HG03064 (cell line): ENCODE data around the gene MT1M.
"Not testable (repeated sequence)": the region's sequence is repeated elsewhere in the genome, so short reads cannot be mapped to it uniquely, and the experiment has no call there.

Experiments used
- ATAC-seq: cut with Tn5 transposase; IDR thresholded peaks from one replicate; pipeline ENCODE4 v1.9.1; 2021; ENCODE audit warnings: low read depth; ENCODE audit not compliant: unreplicated experiment

MT1M gene

DNA sequence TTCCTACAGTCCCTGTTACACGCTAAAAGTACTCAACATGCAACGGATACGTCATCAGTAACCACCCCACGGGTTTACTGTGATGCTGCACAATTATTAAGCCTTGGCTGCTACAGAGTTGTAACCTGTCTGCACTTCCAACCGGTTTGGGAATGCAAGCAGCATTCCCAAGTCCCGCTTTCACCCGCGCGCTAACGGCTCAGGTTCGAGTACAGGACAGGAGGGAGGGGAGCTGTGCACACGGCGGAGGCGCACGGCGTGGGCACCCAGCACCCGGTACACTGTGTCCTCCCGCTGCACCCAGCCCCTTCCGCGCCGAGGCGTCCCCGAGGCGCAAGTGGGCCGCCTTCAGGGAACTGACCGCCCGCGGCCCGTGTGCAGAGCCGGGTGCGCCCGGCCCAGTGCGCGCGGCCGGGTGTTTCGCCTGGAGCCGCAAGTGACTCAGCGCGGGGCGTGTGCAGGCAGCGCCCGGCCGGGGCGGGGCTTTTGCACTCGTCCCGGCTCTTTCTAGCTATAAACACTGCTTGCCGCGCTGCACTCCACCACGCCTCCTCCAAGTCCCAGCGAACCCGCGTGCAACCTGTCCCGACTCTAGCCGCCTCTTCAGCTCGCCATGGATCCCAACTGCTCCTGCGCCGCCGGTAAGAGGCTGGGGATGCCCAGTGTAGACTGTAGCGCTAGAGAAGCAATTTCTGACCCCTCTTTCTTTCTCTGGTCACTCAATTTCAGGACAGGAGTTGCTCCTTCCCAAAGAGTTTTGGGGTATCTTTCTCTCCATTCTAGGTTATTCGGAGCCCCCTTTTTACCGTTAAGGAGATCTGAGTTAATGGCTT, 24.2 kb upstream of the MT1M start, which contains the start of gene MT2A:
MT2A (plus strand) TSS at position 542 of the 833 bp plus-strand sequence; CDS start at position 614, 72 bp downstream.
- peak; percentile 81 for ATAC-seq

GRCh38 chr16:56608876-56609462, 23.5 kb upstream of the MT1M start:
- ATAC-seq = no peak

DNA sequence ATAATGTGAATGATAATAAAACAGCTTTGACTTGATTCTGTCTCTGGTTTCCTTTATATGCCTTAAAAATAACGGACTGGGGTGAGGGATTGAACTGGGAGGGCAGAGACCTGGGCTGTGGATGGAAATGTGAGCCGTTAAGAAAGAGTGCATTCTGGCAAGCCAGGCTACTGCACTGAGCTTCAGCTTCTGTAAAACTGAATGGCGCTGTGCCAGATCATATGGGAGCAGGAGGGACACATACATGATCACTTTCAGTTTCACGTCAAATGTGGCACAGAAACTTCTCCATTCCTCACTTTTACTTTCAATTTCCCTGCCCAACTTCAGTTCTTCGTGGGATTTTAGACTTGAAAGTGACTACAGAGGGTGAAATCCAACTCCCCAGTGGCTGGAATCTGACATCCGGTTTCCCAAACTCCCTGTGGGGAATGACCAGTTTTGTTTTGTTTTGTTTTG, 23.0 kb upstream of the MT1M start:
- no peak for ATAC-seq

DNA sequence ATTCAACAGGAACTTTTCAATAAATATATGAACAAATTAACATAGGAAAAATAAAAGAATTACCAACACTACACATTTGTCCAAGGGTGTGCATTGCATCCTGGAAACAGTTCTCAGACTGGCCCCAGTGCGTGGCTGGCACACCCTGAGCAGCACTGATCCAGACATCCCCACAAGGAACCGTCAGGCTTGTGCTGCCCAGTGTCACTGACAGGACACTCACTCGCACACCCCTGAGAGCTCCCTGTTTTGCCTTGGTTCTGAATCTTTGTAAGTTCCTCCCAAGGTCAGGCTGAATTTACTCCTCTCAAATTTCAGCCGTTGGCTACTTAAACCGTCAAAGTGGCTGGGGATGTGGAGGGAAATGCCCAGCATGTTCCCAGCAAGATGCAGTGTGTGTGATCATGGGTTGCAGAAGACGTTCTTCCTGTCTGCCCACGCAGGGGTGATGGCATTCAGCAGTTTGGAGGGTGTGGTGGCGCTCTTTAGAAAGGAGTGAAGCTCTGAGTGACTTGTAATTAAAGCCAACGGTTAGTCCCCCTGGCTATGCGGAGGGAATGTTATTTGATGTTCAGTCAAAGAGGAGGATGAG, 22.3 kb upstream of the MT1M start:
- ATAC-seq = no peak

DNA sequence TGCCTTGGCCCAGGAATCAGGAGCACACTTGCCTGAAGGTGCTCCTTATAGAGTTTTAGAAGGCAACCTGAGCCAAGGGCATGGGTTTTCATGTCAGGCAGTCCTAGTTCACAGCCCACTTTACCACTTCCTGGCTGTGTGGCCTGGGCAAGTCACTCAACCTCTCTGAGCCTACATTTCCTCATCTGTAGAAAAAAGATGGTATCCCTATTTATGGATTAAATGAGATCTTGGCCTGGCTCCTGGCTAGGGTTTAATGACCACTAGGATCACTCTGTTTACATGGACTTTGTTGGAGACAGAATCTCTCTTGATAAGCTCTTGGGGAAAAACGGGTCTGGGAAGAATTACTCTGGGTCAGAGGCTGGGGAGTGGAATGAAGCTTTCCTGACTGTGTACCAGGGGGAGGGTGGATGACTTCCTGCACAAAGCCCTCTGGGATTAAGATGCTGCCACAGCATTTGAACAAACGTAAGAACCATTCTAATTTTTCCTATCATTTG, 21.8 kb upstream of the MT1M start:
- no peak for ATAC-seq

DNA sequence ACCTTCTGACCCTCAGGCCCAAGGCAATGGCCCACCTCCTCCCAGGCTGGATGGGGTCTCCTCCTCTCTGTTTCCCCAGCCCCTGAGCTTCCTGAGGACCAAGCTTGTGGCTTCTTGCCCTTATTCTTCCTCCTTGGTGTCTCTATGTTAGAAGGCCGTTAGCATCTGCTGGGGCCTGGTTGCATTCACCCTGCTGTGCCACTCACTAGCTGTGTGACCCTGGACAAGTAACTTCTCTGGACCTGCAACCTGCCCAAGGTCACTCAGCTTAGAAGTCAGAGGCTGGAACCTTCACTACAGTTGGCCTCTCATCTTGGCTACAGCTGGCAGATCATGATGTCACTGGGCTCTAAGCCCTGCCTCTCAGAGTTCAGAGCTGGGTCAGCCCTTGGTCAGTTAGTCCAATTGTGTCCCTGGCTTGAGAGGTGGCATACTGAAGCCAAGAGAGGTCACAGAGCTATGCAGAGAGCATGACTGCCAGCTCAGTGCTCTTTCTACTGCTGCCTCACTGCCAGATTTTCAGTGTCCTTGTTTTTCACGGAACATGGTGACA, 21.1 kb upstream of the MT1M start:
- ATAC-seq = no peak

GRCh38 chr16:56613706-56614105, 18.8 kb upstream of the MT1M start:
- ATAC-seq = no peak

GRCh38 chr16:56614549-56614991, 17.9 kb upstream of the MT1M start:
- ATAC-seq = no peak

GRCh38 chr16:56615353-56615752, 17.1 kb upstream of the MT1M start:
- ATAC-seq = no peak

DNA sequence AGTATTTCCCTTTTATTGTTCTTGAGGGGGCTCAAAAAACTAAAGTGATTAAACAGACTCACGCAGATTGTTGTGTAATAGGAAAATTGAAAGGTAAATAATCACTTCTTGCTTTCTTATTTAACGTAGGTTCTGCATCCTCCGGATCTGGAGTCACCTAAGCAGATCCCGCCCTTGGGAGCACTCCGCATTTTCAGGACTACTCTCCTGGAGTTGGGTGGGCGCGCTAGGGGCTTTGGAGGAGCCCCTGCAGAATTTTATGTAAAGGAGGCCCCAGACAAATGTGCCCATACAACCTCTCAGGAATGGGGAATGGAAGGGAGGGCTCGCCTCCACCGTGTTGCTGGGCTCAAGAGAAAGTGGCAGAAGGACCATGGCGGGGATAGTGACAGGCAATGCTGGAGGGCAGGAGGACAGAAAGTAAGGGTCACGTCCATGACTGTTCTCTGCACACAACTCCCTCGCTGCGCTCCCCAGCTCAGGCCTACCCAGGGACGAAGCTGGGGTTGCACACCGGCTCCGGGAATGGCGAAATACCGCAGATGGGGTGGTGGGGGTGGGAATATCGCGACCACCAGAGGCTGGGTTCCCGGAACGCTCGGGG, 15.7 kb upstream of the MT1M start:
- ATAC-seq = no peak

DNA sequence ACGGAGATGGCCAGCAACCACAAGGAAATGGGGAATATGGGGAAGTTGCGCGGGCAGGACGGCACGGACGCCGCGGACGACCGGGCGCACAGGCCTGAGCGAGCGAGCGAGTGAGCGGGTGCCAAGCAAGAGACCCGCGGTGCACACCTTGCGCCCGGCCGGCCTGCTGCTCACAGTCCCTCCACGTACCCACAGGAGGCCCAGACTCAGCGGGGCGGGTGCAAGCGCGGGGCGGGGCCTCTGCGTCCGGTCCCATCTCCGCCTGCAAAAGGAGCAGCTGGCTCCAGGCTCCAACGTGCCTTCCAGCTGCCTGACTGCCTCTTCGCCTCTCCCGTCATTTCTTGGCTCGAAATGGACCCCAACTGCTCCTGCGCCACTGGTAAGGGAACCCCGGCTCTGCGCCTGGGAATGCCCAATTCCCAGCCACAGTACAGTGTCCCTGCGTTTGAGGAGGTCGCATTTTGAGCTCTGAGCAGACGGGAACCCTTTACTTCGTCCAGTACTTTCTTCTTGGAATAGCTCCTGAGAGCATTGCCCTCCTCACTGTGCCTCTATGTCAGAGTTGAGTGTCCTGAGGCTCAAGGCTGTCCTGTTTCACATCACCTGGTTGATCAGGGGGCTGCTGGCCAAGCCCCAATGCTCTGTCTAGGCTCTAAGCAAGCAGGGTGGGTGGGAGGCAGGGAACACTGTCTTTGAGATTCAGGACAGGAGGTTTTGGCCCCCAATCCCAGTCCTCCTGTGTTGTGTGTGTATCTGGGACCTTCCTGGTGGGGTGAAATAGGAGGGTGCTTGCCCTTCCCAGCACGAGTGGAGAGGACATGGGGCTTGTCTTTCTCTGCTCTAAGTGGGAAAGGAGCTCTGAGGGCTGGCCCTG, 15.0 kb upstream of the MT1M start:
- no peak for ATAC-seq

DNA sequence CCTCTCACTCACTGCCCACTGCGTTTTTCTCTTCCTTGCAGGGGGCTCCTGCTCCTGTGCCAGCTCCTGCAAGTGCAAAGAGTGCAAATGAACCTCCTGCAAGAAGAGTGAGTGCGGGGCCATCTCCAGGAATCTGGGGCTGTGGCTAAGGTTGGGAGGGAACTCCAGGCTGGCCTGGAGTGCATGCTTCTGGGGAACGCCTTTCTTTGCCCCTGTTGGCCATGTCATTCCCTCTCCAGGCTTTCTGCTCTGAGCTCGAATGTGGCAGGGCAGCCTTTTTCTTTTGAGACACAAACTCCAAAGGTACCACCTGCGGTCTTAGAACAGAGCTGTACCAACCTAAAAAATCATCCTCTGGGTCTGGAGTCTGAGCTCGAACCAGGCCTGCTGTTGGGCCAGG, 14.3 kb upstream of the MT1M start:
- ATAC-seq = no peak

GRCh38 chr16:56620339-56620897, 12.0 kb upstream of the MT1M start:
- ATAC-seq = no peak

DNA sequence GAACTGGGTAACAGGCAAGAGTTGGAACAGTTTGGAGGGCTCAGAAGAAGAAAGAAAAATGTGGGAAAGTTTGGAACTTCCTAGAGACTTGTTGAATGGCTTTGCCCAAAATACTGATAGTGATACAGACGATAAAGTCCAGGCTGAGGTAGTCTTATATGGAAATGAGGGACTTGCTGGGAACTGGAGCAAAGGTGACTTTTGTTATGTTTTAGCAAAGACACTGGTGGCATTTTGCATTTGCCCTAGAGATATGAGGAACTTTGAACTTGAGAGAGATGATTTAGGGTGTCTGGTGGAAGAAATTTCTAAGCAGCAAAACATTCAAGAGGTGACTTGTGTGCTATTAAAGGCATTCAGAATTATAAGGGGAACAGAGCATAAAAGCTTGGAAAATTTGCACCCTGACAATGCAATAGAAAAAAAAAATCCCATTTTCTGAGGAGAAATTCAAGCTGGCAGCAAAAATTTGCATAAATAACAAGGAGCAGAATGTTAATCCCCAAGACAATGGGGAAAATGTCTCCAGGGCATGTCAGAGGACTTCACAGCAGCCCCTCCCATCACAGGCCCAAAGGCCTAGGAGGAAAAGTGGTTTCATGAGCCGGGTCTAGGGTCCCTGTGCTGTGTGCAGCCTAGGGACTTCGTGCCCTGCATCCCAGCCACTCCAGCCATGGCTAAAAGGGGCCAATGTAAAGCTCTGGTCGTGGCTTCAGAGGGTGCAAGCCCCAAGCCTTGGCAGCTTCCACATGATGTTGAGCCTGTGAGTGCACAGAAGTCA, 10.6 kb upstream of the MT1M start:
- not testable (repeated sequence) for ATAC-seq

GRCh38 chr16:56623184-56623583, 9.3 kb upstream of the MT1M start:
- not testable (repeated sequence) for ATAC-seq

- ATAC-seq = no peak
Observed at GRCh38 chr16:56623637-56624036, 8.8 kb upstream of the MT1M start.

DNA sequence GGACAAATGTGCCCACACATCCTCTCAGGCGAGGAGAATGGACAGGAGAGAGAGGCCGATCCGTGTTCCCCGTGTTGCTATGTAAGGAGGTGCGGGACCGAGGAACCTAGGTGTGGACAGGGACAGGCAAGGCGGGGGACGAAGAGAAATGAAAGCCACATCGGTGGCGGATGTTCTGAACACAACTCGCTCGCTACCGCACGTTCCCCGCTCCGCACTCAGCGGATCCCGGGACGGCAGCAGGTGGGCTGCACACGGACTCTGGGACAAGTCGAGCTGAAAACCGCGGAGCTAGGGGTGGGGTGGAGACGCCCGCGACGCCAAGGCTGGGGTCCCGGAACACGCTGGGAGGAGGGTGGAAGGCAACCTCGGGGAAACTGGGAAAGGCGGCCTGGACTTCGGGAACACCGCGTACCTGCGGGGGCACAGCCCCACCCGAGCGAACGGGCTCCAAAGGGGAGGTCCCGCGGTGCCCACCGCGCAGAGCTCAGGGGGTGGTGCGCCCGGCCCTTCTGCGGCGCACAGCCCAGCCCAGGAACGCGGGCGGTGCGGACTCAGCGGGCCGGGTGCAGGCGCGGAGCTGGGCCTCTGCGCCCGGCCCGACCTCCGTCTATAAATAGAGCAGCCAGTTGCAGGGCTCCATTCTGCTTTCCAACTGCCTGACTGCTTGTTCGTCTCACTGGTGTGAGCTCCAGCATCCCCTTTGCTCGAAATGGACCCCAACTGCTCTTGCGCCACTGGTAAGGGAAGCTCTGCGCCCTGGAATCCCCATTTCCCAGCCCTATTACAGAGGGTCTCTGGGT, 7.1 kb upstream of the MT1M start, which contains the start of gene MT1E:
MT1E (plus strand) TSS at position 642 of the 803 bp plus-strand sequence; CDS start at position 713, 71 bp downstream.
- peak; percentile 51 for ATAC-seq
